Measurements from ENCODE around the gene FFAR3. TPM values are rescaled to one million over a fixed set of nuclear protein-coding genes. Genes with fewer than 3 reads are reported as not detected.

The FFAR3 gene
- total and polyA plus RNA-seq, 2 of the 8 experiments (the other 6 are each of a cell fraction or from before 2014, with no cell fraction given) = not detected

DNA sequence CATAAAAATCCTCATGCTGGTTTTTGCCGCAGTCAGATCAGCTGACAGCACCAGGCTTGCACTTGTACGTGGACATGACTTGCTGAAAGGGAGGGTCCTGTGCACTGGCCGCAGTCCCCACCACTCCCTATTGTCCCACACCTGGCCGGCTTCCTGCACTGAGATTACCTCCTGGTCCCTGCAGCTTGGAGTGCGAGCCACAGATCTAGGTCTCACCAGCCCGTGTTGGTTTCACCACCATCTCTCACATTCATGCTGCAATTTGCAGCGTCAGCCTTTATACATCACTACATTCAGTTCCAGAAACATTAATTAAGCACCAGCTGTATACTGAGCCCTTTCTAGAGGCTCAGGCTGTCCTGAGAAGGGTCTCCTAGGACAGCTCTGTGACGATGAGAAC, 44.2 kb upstream of the FFAR3 start:
- Histone ChIP-seq H3K9ac (replicated peaks in 1 of 4; ENCODE audit: extremely low read depth in 1 of 4, low read depth in 3 of 4, low read length in 3 of 4) (no peak overlapping the region), H3K23me2 (ENCODE audit: low read depth, low read length) (no peaks in the 10 kb centered on the region), H3K4me2 (ENCODE audit: insufficient read depth in 1 of 2, low read depth in 2 of 2, low read length in 2 of 2) (no peak overlapping the region), H2BK12ac (ENCODE audit: low read depth, low read length) (no peak overlapping the region), H3K36me3 (ENCODE audit: control insufficient read depth in 2 of 4, insufficient read depth in 4 of 4, low read length in 3 of 4) (no peaks in the 10 kb centered on the region), H2BK120ac (replicated peaks; ENCODE audit: low read depth, low read length) (no peak overlapping the region), H3K79me2 (ENCODE audit: control insufficient read depth in 1 of 2, insufficient read depth in 2 of 2, low read length in 2 of 2) (no peaks in the 10 kb centered on the region), H3K27ac (ENCODE audit: low read depth, low read length) (no peak overlapping the region), H3K4me3 (ENCODE audit: extremely low read depth in 1 of 4, insufficient read depth in 2 of 4, low read depth in 3 of 4, low read length in 4 of 4) (no peak overlapping the region), H2BK20ac (ENCODE audit: low read length) (no peak overlapping the region), H3K79me1 (ENCODE audit: low read depth, low read length) (no peaks in the 10 kb centered on the region), H2BK15ac (ENCODE audit: low read length) (no peak overlapping the region), H2AFZ (ENCODE audit: low read length) (no peak overlapping the region), H3K27me3 (replicated peaks in 1 of 4; ENCODE audit: control insufficient read depth in 3 of 4, extremely low read depth in 1 of 4, insufficient read depth in 3 of 4, low read length in 3 of 4) (no peaks in the 10 kb centered on the region), H3K4me1 (replicated peaks in 1 of 4; ENCODE audit: control insufficient read depth in 3 of 4, insufficient read depth in 4 of 4, low read length in 3 of 4) (no peaks in the 10 kb centered on the region), H3K14ac (ENCODE audit: insufficient read length) (no peak overlapping the region), H3K23ac (ENCODE audit: insufficient read length) (no peak overlapping the region), H3K9me3 (ENCODE audit: insufficient read depth in 2 of 2, low read depth in 1 of 2, low read length in 1 of 2) (no peaks in the 10 kb centered on the region), H2AK5ac (ENCODE audit: low read depth, low read length) (no peak overlapping the region), H3K56ac (replicated peaks; ENCODE audit: insufficient read length, low read depth, low read length) (no peak overlapping the region), H4K8ac (ENCODE audit: extremely low read depth, insufficient read depth, low read length) (no peak overlapping the region), H4K5ac (ENCODE audit: insufficient read length, low read depth, low read length) (no peak overlapping the region), H4K20me1 (replicated peaks in 1 of 2; ENCODE audit: control insufficient read depth in 1 of 2, insufficient read depth in 2 of 2, low read length in 2 of 2) (no peaks in the 10 kb centered on the region), H4K91ac (replicated peaks; ENCODE audit: insufficient read length, low read length) (no peak overlapping the region), H3K4ac (replicated peaks; ENCODE audit: insufficient read length, low read depth, low read length) (no peak overlapping the region), H3K18ac (ENCODE audit: extremely low read depth, low read length) (no peak overlapping the region), H2BK5ac (ENCODE audit: low read depth, low read length) (no peak overlapping the region)
- POLR2A ChIA-PET (ENCODE audit: partially characterized antibody) = no interaction called here
- FAIRE-seq = no peak
- CTCF ChIA-PET (ENCODE audit: partially characterized antibody) = interaction anchor here (1.6 to 4.1 kb wide), 2 partner anchors 14 to 20 kb away, joined by 4 to 20 read pairs; partner anchors contain the start of gene CD22
- DNase-seq (ENCODE audit: low read depth in 1 of 2, low spot score in 2 of 2) = no peak
- no peak for TF ChIP-seq TAF7 (optimal IDR thresholded peaks at IDR 0.05; ENCODE audit: borderline replicate concordance, low read depth, low read length)
- no peak for TF ChIP-seq CBX5 (IDR thresholded peaks at IDR 0.05; ENCODE audit: low read depth, low read length)
- no peak for TF ChIP-seq SIRT6 (IDR thresholded peaks at IDR 0.05; ENCODE audit: low read length)
- no peak for TF ChIP-seq YY1 (IDR thresholded peaks at IDR 0.05; ENCODE audit: low read depth, low read length)
- TF ChIP-seq ZNF274 (IDR thresholded peaks at IDR 0.05; ENCODE audit: borderline replicate concordance, extremely low read depth, low read length) = no peak
- TF ChIP-seq GTF2F1 (IDR thresholded peaks at IDR 0.05; ENCODE audit: borderline replicate concordance, low read depth, low read length) = no peak
- no peak for TF ChIP-seq SP4 (IDR thresholded peaks at IDR 0.05; ENCODE audit: low read length)
- TF ChIP-seq EP300 (IDR thresholded peaks at IDR 0.05; ENCODE audit: borderline replicate concordance in 1 of 2, low read depth in 2 of 2, low read length in 2 of 2) = no peak
- TF ChIP-seq KDM5A (IDR thresholded peaks at IDR 0.05; ENCODE audit: low read length) = no peak
- no peak for TF ChIP-seq NRF1 (IDR thresholded peaks at IDR 0.05; ENCODE audit: low read depth, low read length)
- TF ChIP-seq SUZ12 (IDR thresholded peaks at IDR 0.05; ENCODE audit: low read length) = no peak
- TF ChIP-seq USF2 (IDR thresholded peaks at IDR 0.05; ENCODE audit: low read length) = no peak
- no peak for TF ChIP-seq GABPA (IDR thresholded peaks at IDR 0.05; ENCODE audit: borderline replicate concordance, insufficient read depth, low read length)
- 86% methylated on average over 8 of the region's 8 CpGs; no CpG with 5 or more reads in 1 of the 2 experiments for WGBS, 2 experiments (ENCODE audit: extremely low coverage in 1 of 2, insufficient coverage in 1 of 2, insufficient read length in 1 of 2, insufficient replicate concordance in 2 of 2, low coverage in 1 of 2, low lambda C conversion rate in 2 of 2, missing lambda C conversion rate in 1 of 2)

Measured in H1 (cell line).